GM18867 (cell line): Measurements from ENCODE around the gene ANP32A.
"Not testable (repeated sequence)": the region's sequence is repeated elsewhere in the genome, so short reads cannot be mapped to it uniquely, and the experiment has no call there.

Experiments
- ATAC-seq: cut with Tn5 transposase; IDR thresholded peaks from one replicate; pipeline ENCODE4 v1.9.1; 2021; ENCODE audit warnings: mild to moderate bottlenecking, moderate library complexity; ENCODE audit not compliant: unreplicated experiment

Gene ANP32A

DNA sequence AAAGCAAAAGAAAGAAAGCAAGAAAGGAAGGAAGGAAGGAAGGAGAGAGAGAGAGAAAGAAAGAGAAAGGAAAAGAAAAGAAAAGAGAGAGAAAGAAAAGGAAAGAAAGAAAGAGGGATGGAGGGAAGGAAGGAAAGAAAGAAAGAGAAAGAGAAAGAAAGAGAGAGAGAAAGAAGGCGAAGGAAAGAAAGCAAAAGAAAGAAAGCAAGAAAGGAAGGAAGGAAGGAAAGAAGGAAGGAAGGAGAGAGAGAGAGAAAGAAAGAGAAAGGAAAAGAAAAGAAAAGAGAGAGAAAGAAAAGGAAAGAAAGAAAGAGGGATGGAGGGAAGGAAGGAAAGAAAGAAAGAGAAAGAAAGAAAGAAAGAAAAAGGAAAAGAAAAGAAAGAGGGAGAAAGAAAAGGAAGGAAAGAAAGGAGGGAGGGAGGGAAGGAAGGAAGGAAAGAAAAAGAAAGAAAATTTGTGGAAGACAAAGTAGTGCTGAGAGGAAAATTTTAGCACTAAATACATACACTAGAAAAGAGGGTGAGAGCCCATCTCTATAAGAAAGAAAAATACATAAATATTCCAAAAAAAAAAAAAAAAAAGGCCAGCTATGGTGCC lies 60.6 kb downstream of the ANP32A start:
- not testable (repeated sequence) for ATAC-seq

DNA sequence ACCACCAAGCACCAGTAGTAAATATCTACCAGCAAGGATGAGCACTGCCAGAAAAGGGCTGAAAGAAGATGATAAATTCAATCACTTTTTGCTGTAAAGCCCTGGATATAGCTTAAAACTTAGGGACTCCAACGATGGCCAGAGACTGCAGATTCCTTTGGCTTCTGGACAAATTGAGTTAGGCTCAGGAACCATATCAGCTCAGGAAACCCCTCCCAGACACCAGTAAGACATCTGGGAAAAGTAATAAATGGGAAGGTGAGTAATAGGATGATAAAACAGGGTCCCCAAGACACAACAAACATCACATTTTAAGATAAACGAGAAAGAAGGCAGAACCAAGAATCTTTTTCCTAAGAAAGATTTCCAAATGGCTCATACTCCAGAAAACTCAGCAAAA lies 65.0 kb downstream of the ANP32A start:
- no peak for ATAC-seq

DNA sequence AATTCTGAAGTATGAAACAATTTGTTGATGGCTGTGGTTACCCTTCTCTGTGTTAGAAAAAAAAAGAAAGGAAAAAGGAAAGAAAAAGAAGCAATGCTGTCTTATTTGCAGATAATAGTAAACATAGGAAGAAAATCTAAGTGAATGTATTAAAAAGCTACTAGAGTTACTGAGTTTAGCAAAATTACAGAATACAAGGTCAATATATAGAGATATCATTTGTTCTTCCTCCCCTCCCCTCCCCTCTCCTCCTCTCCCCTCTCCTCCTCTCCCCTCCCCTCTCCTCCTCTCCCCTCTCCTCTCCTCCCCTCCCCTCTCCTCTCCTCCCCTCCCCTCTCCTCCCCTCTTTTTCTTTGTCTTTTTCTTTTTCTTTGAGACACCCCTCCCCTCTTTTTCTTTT lies 69.1 kb downstream of the ANP32A start:
- no peak for ATAC-seq

DNA sequence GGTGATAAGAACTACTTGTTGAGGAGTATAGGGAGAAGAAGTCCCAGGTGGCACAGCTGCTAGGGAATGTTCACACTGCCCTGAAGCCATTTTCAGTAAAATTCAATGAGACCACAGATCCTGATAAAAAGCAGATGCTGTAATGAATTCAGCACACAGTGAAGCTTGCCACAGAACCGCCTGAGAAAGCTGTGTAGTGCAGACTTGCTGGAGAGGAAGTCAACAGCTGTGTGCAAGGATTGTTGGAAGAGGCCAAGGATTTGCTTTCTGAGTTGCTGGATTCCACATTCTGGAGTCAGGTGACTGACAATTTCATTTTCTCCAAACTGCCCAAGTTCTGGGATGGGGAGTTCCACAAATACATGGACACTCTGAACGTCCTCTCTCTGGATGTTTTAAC lies 70.9 kb downstream of the ANP32A start:
- no peak for ATAC-seq

DNA sequence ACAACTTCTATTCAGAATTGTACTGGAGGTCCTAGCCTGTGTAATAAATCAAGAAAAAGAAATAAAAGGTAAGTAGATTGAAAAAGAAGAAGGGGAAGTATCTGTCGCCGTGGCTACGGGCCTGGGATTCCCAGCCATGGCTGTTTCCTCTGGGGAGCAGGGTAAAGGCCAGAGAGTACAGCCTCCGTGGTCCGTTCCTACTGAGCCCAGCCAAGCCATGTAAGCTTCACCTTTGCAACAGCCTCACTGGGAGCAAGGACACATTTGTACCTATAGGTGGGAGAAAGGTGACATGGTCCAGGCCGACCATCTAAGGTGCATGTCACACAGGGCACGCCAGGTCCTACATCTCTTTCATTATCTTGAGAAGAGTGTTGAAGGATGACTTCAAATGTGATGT lies 71.3 kb downstream of the ANP32A start:
- ATAC-seq: no peak

DNA sequence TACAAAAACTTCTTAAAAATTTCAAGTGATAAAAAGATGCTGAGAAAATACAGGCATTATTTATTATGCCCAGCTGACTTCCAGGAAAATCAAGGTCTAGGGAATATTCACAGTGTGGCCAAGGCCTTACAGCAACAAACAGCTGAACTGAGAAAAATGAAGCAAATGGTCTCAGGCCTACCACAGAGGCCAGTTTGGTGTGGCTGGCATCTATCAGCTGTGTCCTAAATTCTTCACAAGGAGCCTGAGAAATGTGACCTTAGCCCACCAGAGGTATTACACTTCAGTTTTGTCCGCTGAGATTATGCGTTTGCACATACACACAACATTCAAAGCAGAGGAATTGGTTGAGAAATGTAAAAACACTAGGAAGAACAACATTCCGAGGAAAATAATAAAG lies 77.4 kb downstream of the ANP32A start:
- ATAC-seq: no peak

DNA sequence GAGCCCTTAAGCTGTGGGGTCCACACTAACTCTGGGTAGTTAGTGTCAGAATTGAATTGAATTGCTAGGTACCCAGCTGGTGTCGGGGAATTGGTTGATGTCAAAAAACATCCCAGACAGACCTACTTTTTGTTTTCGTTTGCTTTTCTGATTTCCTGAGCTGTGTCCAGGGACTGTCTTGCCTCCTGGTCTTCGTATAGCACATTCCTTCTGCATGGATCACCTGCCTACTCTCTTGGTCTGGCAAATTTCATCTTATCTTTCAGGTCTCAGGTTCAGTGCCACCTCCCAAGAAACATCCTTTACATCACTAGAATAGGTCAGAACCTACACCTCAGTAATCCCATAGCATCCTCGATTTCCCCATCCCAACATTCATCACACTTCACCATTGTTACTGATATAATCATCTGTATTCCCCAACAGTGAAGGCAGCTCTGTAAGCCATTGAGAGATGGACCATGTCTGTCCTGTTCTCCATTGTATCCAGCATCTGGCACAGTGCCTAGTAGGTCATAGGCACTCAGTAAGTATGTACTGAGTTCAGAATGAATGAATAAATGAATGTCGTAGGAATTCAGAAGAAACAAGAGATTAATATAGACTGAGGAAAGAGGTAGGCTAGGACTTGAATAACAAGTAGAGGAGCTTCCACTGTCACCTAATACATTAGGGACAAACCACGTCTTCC lies 81.2 kb downstream of the ANP32A start:
- ATAC-seq: no peak

DNA sequence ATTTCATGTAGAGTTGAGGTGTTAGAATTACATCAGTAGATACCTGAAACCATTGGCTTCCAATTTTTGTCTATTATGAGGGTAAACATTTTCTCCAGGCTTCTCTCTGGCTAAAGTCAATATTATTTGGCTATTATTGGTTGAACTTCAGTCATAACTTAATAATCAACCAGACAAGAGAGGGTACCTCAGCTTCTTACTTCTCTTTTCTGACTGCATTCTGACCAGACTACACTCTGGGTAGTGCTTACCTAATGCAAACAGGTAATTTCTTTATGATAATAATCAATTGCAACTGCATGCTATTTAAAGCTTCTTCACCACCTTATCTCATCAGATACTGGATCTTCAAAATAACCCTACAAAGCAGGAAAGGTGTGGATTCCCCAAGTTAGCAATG lies 85.1 kb downstream of the ANP32A start:
- no peak for ATAC-seq

DNA sequence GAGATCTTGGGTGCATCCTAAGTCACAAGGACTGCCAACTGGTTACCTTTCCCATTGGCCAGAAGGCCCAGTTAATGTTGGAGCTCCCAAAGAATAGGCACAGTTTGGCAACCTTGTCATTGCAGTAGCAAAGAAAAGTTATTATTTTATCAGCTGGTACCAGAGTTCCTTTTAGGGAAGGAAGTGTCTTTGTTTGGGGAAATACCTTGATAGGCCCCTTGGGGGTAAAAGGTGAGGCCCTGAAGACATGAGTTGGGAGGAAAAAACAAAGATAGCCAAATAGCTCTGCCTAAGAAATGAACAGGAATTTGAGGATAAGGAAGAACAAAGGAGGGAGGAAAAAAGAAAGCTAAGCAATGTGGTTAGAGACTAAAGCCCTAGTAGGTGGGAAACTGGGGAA lies 85.8 kb downstream of the ANP32A start:
- no peak for ATAC-seq

DNA sequence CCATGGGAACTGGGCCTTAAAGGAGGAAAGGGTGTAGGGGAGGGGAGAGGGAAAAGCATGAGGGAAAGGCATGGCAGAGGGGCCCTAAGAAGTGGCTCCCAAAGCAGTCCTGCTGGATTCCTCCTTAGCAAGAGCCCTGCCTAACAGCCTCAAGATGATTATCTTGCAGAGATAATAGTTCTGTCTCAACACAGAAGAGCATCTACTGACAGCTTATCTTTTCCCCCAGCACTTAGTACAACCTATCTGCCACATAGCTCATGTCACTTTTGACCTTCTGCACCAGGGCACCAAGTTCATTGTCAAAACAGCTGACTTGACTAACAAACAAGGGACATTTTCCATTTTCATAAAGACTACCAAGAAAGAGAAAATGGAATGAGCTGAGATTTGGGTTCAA lies 86.3 kb downstream of the ANP32A start:
- ATAC-seq: no peak

DNA sequence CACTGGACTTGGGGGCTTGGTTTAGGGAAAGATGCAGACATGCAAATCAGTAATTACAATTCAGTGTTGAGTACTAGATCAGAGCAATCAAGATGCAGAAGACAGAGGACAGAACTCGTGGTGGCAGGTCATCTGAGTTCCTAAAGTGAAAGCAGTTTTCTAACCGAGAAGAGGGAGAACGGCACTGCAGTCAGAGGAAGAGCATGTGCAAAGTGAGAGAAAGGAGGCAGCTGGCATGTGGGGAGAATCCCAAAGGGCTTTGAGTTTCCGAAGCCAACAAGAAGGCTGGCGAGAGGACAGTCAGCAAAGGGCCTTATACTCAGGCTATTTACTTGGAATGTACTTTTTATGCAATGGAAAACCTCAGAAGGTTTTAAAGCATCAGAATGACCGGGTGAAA lies 87.0 kb downstream of the ANP32A start:
- no peak for ATAC-seq

DNA sequence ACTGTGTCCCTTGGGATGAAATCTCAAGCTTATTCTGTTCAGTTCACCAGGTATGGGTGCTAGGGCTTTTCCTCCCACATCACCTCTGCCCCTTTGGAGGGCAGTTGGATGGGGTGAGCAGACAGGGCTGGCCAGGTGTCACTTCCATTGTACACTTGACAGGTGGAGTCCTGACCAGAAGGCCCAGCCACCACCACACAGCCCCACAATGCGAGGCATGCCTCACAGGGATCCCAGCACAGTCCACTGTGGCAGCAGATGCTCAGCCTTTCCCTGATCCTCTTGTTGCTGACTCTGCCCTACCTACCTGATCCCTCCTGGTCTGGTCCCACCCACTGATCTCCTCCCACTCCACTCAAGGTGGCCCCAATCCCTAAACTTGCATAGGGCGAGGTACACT lies 88.2 kb downstream of the ANP32A start:
- no peak for ATAC-seq

DNA sequence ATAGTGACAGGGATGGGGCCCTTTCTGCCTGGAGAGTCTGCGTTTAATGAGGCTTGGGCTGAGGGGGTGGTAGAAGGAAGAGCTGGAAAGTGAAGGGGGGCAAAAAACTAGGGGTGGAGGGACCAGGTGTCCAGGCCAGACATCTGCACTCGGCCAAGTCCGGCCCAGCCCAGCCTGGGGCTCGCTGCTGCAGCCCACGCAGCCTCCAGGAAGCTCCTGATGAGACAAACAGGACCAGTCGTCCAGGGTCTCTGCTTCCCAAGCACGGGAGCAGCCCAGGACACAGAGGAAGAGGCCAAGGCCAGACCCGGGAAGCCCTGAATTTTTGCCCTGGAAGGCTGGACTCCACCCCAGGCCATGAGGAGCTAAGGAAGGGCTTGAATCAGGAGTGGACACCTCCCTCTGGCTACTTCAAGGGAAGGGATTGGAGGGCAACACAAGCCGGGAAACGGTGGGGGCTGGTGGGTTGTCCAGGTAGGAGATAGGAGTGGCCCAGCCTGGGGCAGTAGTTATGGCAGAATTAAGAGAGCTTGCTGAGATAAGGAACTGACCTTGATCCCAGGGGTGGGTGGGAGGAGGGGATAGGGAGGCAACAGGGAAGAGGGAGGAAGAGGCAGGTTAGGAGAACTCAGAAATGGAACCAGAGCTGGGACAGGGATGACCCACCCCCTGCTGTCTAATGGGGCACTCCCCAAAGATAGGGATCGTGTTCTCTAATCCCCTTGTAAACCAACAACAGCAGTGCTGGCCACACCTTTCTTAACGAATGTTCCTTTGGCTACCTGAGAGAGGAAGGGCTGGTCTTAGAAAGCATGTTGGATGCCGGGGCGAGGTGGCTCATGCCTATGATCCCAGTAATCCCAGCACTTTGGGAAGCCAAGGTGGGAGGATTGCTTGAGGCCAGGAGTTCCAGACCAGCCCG lies 89.5 kb downstream of the ANP32A start:
- no peak for ATAC-seq

DNA sequence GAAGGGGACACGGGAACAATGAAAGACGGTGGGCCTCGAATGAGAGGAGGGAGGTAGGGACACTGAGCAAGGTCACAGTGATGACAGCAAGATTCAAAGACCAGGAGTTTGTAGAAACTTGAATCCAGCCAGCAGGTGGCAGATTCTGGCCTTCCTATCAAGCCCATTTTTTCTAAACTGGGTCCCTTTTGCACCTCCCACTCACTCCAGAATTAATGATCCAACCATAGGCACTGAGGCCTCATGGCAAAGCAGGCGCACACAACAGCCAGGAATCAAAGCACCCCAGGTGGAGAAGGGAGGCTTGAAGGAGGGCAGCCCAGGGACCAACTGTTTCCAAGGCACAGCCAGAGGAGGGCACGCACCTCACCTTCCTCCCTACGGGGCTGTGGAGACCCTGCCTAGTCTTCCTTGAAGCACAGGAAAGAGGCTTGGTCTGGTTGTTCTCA lies 90.2 kb downstream of the ANP32A start:
- ATAC-seq: no peak

DNA sequence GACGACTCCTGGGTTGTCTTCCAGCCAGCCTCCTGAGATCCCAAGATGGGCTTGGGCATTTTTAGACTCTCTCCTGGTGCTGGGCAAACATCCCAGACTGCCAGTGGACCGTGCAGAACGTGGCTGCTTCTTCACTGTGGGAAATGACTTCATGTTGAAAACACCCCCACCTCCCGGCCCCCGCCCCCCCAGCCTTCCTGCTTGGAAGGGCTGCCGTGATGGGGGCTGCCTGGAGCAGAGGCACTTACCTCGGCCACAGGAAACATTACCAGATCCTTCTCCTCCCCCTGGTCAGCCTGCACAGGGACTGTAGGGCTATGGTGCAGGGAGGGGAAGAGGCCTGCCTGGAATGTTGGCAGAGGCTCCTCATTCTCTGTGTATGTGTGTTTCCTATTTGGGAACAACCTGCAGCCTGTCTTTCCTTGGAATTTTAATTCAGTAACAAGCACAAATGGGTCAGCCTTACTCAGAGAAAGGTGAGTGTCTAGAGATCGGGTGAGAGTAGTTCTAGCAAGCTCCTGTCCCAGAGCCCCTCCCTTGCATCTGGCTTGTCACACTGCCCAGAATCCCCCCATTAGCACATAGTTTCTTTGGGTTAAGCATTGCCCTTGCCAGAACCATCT lies 90.8 kb downstream of the ANP32A start:
- no peak for ATAC-seq
